Upper lobe of right lung (tissue), 1 donor: ENCODE data around the gene SDK2. TPM values are rescaled to one million over a fixed set of nuclear protein-coding genes. Genes with fewer than 3 reads are reported as not detected.

Experiments
- ATAC-seq: fragments of 200-7000 bp; cut with Tn5 transposase; one replicate; pipeline ENCODE4 v1.9.1; 2020; ENCODE audit warnings: mild to moderate bottlenecking, moderate library complexity
- DNase-seq: peaks from one replicate; pipeline ENCODE4 v3.0.0-alpha.2; 2020
- H3K27ac ChIP-seq: fragments of 200-600 bp; one replicate; pipeline ENCODE4 v1.8.0; 2022
- H3K27me3 ChIP-seq: fragments of 200-600 bp; one replicate; pipeline ENCODE4 v1.8.0; 2022; ENCODE audit warnings: mild to moderate bottlenecking
- H3K36me3 ChIP-seq: fragments of 200-600 bp; one replicate; pipeline ENCODE4 v1.8.0; 2022
- H3K4me1 ChIP-seq: fragments of 200-600 bp; one replicate; pipeline ENCODE4 v1.8.0; 2022
- H3K4me3 ChIP-seq: fragments of 200-600 bp; one replicate; pipeline ENCODE4 v1.8.0; 2022; ENCODE audit warnings: mild to moderate bottlenecking
- H3K9me3 ChIP-seq: fragments of 200-600 bp; one replicate; pipeline ENCODE4 v1.8.0; 2022
- intact Hi-C: fragments of 100-400 bp; cut with DNase I; formaldehyde crosslinking; loops from one replicate; pipeline ENCODE4 v1.11.0; 2022
- total RNA-seq: library from RNA; stranded (reverse); fragmentation: NEBNext Ultra II Directional; extraction: Animal tissue kit (Norgen Biotek cat#: 25700); gene quantifications from one replicate; pipeline ENCODE4 v1.2.1, GENCODE V29; 2021
- TF ChIP-seq, protein P1 (sequence below): fragments of 200-600 bp; IDR thresholded peaks from one replicate; pipeline ENCODE4 v1.8.0; 2022; ENCODE audit warnings: antibody characterized with exemption
- donor health status: DM: no; HTN: yes; CAD: no; lungs with severe emphysema.

SDK2 gene
- total RNA-seq, 1 donor from 2014 or later: 2.3 TPM

DNA sequence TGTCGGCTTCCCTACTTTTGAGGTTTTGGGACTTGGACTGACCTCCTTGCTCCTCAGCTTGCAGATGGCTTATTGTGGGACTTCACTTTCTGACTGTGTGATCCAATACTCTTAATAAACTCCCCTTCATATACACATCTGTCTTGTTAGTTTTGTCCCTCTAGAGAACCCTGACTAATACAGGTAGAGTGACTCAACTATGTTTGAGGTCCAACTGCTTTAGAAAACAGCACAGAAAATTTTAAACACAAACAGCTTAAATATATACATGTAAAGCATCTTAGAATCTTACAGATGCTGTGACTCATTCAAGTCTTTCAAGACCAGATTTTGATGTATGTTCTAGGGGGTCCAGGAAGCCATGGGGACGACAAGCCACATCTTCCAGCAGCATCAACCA lies 11.7 kb downstream of the SDK2 start:
- TF ChIP-seq, protein P1, sequence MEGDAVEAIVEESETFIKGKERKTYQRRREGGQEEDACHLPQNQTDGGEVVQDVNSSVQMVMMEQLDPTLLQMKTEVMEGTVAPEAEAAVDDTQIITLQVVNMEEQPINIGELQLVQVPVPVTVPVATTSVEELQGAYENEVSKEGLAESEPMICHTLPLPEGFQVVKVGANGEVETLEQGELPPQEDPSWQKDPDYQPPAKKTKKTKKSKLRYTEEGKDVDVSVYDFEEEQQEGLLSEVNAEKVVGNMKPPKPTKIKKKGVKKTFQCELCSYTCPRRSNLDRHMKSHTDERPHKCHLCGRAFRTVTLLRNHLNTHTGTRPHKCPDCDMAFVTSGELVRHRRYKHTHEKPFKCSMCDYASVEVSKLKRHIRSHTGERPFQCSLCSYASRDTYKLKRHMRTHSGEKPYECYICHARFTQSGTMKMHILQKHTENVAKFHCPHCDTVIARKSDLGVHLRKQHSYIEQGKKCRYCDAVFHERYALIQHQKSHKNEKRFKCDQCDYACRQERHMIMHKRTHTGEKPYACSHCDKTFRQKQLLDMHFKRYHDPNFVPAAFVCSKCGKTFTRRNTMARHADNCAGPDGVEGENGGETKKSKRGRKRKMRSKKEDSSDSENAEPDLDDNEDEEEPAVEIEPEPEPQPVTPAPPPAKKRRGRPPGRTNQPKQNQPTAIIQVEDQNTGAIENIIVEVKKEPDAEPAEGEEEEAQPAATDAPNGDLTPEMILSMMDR: no peak
- no peaks in the 10 kb centered on the region for H3K9me3 ChIP-seq
- no peak overlapping the region for H3K4me3 ChIP-seq
- H3K27ac ChIP-seq: no peak overlapping the region
- intact Hi-C loops: no loop called here
- no peak for DNase-seq
- H3K4me1 ChIP-seq: no peaks in the 10 kb centered on the region
- H3K27me3 ChIP-seq: no peaks in the 10 kb centered on the region
- H3K36me3 ChIP-seq: no peaks in the 10 kb centered on the region
- ATAC-seq: no peak

GRCh38 chr17:73630965-73631595 lies 13.2 kb downstream of the SDK2 start:
- Histone ChIP-seq H3K27me3 (no peaks in the 10 kb centered on the region), H3K27ac (no peak overlapping the region), H3K4me1 (no peaks in the 10 kb centered on the region), H3K4me3 (no peak overlapping the region), H3K9me3 (no peaks in the 10 kb centered on the region), H3K36me3 (no peaks in the 10 kb centered on the region)
- DNase-seq: peak; percentile 44
- TF ChIP-seq, protein P1: no peak
- intact Hi-C loops: no loop called here
- ATAC-seq: peak; percentile 25

DNA sequence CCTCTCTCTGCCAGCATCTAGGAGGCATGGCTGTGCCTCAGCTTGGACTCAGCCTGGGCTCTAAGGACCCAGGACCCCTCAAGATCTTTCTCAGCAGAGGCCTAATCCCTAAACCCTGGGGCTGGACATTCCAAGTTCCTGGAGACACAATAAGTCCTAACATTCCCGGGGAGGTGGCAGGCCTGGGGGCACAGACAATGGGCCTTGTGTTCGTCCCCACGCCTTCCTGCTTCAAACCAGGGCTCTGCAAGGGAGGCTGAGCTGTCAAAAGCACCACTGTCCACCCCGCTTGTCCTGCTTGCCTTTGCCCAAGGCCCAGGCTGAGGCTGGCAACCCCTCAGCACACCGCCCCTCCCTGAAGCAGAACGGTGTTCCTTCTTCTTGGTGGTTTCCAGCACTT lies 13.7 kb downstream of the SDK2 start:
- no peak for ATAC-seq
- TF ChIP-seq, protein P1: no peak
- intact Hi-C loops: no loop called here
- no peaks in the 10 kb centered on the region for H3K27me3 ChIP-seq
- H3K27ac ChIP-seq: no peak overlapping the region
- peak; percentile 45 for DNase-seq
- no peaks in the 10 kb centered on the region for H3K9me3 ChIP-seq
- H3K4me3 ChIP-seq: no peak overlapping the region
- H3K4me1 ChIP-seq: no peaks in the 10 kb centered on the region
- H3K36me3 ChIP-seq: no peaks in the 10 kb centered on the region

GRCh38 chr17:73628642-73629552 lies 15.3 kb downstream of the SDK2 start:
- peak; percentile 47 for DNase-seq
- TF ChIP-seq, protein P1: no peak
- H3K27me3 ChIP-seq: no peaks in the 10 kb centered on the region
- no peak overlapping the region for H3K4me3 ChIP-seq
- ATAC-seq: no peak
- intact Hi-C loops: no loop called here
- no peaks in the 10 kb centered on the region for H3K36me3 ChIP-seq
- H3K27ac ChIP-seq: no peak overlapping the region
- no peaks in the 10 kb centered on the region for H3K4me1 ChIP-seq
- no peaks in the 10 kb centered on the region for H3K9me3 ChIP-seq

- intact Hi-C loops: no loop called here
- no peak for DNase-seq
- H3K9me3 ChIP-seq: no peaks in the 10 kb centered on the region
Measured at GRCh38 chr17:73625991-73626673, 18.1 kb downstream of the SDK2 start.

More at GRCh38 chr17:73625991-73626673, 18.1 kb downstream of the SDK2 start:
- no peak overlapping the region for H3K4me3 ChIP-seq
- TF ChIP-seq, protein P1: no peak
- no peaks in the 10 kb centered on the region for H3K36me3 ChIP-seq
- no peaks in the 10 kb centered on the region for H3K27me3 ChIP-seq
- no peak overlapping the region for H3K27ac ChIP-seq
- no peak for ATAC-seq
- H3K4me1 ChIP-seq: no peaks in the 10 kb centered on the region
